Kidney (tissue), 14 donors: ENCODE results near the gene PRR35. TPM values are rescaled to one million over a fixed set of nuclear protein-coding genes. Genes with fewer than 3 reads are reported as not detected.

Experiments
- DNase-seq, 5 donors: peaks; one replicate each; pipeline ENCODE4 v3.0.0-alpha.2; 2013 to 2020
- FAIRE-seq: peaks from 2 replicates; lab custom pipeline; 2012; peaks lifted over from hg19 to GRCh38; lab: Jason Lieb, UNC
- H3K27ac ChIP-seq, 2 donors: one replicate each; pipeline ENCODE4 v1.7.0; 2013; ENCODE audit warnings: low read depth in 2 of 2, low read length in 2 of 2, inconsistent platforms in 1 of 2
- H3K27me3 ChIP-seq: one replicate; pipeline ENCODE4 v1.7.1; 2013; ENCODE audit warnings: low read length, inconsistent platforms; ENCODE audit not compliant: control insufficient read depth, insufficient read depth
- H3K36me3 ChIP-seq, 3 donors: one replicate each; pipeline versions ENCODE4 v1.7.0 to v1.7.1; 2013; ENCODE audit warnings: low read length in 3 of 3, control low read depth in 1 of 3, inconsistent platforms in 1 of 3; ENCODE audit not compliant: insufficient read depth in 3 of 3, control insufficient read depth in 2 of 3
- H3K4me1 ChIP-seq, 3 donors: one replicate each; pipeline versions ENCODE4 v1.7.0 to v1.7.1; 2013; ENCODE audit warnings: low read length in 3 of 3, inconsistent platforms in 1 of 3, low read depth in 1 of 3; ENCODE audit not compliant: control insufficient read depth in 2 of 3, insufficient read depth in 2 of 3
- H3K4me3 ChIP-seq, 3 donors: one replicate each; pipeline versions ENCODE4 v1.7.0 to v1.8.1; 2013; ENCODE audit warnings: low read length in 3 of 3, control low read depth in 1 of 3, inconsistent platforms in 1 of 3
- H3K9ac ChIP-seq, 3 donors: one replicate each; pipeline versions ENCODE4 v1.7.0 to v1.7.1; 2013; ENCODE audit warnings: low read length in 3 of 3, control low read depth in 1 of 3, inconsistent platforms in 1 of 3
- H3K9me3 ChIP-seq, 3 donors: one replicate each; pipeline versions ENCODE4 v1.7.0 to v1.7.1; 2013; ENCODE audit warnings: low read length in 3 of 3, control low read depth in 1 of 3, inconsistent platforms in 1 of 3; ENCODE audit not compliant: control insufficient read depth in 2 of 3, insufficient read depth in 1 of 3
- CTCF ChIP-seq: IDR thresholded peaks from 3 replicates; pipeline ENCODE4 v1.5.1; 2012; ENCODE audit warnings: mild to moderate bottlenecking, moderate library complexity, borderline replicate concordance; ENCODE audit not compliant: insufficient read depth; ENCODE audit errors: extremely low read depth
- intact Hi-C: fragments of 100-400 bp; cut with DNase I; formaldehyde crosslinking; loops from one replicate; pipeline ENCODE4 v1.11.1; 2022
- polyA plus RNA-seq: library from polyadenylated mRNA; stranded (reverse); fragments of 350-450 nt; fragmentation: Illumina TruSeq; extraction: RNeasy Lipid Tissue Mini Kit (QIAGEN cat#74804); gene quantifications from one replicate; pipeline ENCODE4 v1.2.3, GENCODE V29; 2014; ENCODE audit warnings: low read depth, low replicate concordance; ENCODE audit not compliant: insufficient read depth
- total RNA-seq: library from RNA; stranded (reverse); fragmentation: NEBNext Ultra II Directional; extraction: Animal tissue kit (Norgen Biotek cat#: 25700); gene quantifications from one replicate; pipeline ENCODE4 v1.2.1, GENCODE V29; 2021
- donor health status: control.
- donor health status: control.
- donor health status: control.
- donor health status: control.
- donor health status: control.
- donor health status: DM: yes; HTN: yes; CAD: no.
- donor health status: Normal renal cell carcinoma (clear cell type).

PRR35 gene
- total and polyA plus RNA-seq, 2 donors from 2014 or later: 1.8 to 24.4 TPM

GRCh38 chr16:543301-544164, 16.7 kb upstream of the PRR35 start:
- intact Hi-C loops: no loop called here
- H3K27me3 ChIP-seq: no peaks in the 10 kb centered on the region
- no peaks in the 10 kb centered on the region for H3K36me3 ChIP-seq
- no peaks in the 10 kb centered on the region for H3K9me3 ChIP-seq
- peaks cover 0 to 3% (median 0%) of the 10 kb centered on the region in 3 donors for H3K4me1 ChIP-seq
- FAIRE-seq: no peak
- H3K4me3 ChIP-seq: no peak overlapping the region
- no peak overlapping the region for H3K9ac ChIP-seq
- TF ChIP-seq CTCF: no peak
- peak overlapping the region in 1 of 2 donors; percentile 51 for H3K27ac ChIP-seq
- DNase-seq: no peak

GRCh38 chr16:544517-544916, 15.7 kb upstream of the PRR35 start:
- no peak for FAIRE-seq
- DNase-seq: no peak

GRCh38 chr16:546909-547770, 13.1 kb upstream of the PRR35 start:
- Histone ChIP-seq H3K27ac (no peak overlapping the region), H3K9ac (no peak overlapping the region), H3K4me3 (no peak overlapping the region), H3K4me1 (peaks cover 0 to 3% (median 0%) of the 10 kb centered on the region in 3 donors), H3K36me3 (peaks cover 0 to 2% (median 0%) of the 10 kb centered on the region in 3 donors), H3K9me3 (no peaks in the 10 kb centered on the region), H3K27me3 (no peaks in the 10 kb centered on the region)
- DNase-seq: peak; percentile 51 to 90 (median 77)
- no peak for FAIRE-seq
- intact Hi-C loops: no loop called here
- peak; percentile 48 for TF ChIP-seq CTCF

More at GRCh38 chr16:544517-544916, 15.7 kb upstream of the PRR35 start:
- no peak for TF ChIP-seq CTCF
- Histone ChIP-seq H3K4me3 (no peak overlapping the region), H3K9ac (no peak overlapping the region), H3K36me3 (no peaks in the 10 kb centered on the region), H3K27ac (no peak overlapping the region), H3K4me1 (peaks cover 0 to 3% (median 0%) of the 10 kb centered on the region in 3 donors), H3K27me3 (no peaks in the 10 kb centered on the region), H3K9me3 (no peaks in the 10 kb centered on the region)
- intact Hi-C loops: no loop called here
